Activated CD8-positive, alpha-beta T cell treated with anti-CD3 and anti-CD28 coated beads for 36 hours (primary cell): ENCODE results near the gene GREB1L. TPM values are rescaled to one million over a fixed set of nuclear protein-coding genes. Genes with fewer than 3 reads are reported as not detected.

Source experiments
- ATAC-seq: fragments of 200-7000 bp; cut with Tn5 transposase; one replicate; pipeline ENCODE4 v1.10.0; 2021; ENCODE audit warnings: mild to moderate bottlenecking, moderate library complexity
- CTCF ChIA-PET: fragments of 350-600 bp; sonication (Branson Sonifier 250); formaldehyde crosslinking; loops from one replicate; lab custom pipeline; 2021; ENCODE audit warnings: antibody characterized with exemption; lab: Charles Lee
- POLR2A ChIA-PET: fragments of 350-600 bp; sonication (Branson Sonifier 250); formaldehyde crosslinking; loops from one replicate; lab custom pipeline; 2021; ENCODE audit warnings: antibody characterized with exemption; lab: Charles Lee
- DNase-seq: peaks from one replicate; pipeline ENCODE4 v3.0.0-alpha.2; 2020
- H3K27ac Mint-ChIP-seq: one replicate; pipeline ENCODE4 v1.8.0; 2021; ENCODE audit warnings: mild to moderate bottlenecking, mixed read lengths
- H3K27me3 Mint-ChIP-seq: one replicate; pipeline ENCODE4 v1.8.0; 2021; ENCODE audit warnings: mixed read lengths
- H3K36me3 Mint-ChIP-seq: one replicate; pipeline ENCODE4 v1.8.0; 2021; ENCODE audit warnings: low read depth, mixed read lengths
- H3K4me1 Mint-ChIP-seq: one replicate; pipeline ENCODE4 v1.8.0; 2021; ENCODE audit warnings: low read depth, mixed read lengths
- H3K4me3 Mint-ChIP-seq: one replicate; pipeline ENCODE4 v1.8.0; 2021; ENCODE audit warnings: mild to moderate bottlenecking, moderate library complexity, mixed read lengths
- H3K9me3 Mint-ChIP-seq: one replicate; pipeline ENCODE4 v1.8.0; 2021; ENCODE audit warnings: mixed read lengths
- intact Hi-C: fragments of 100-400 bp; cut with micrococcal nuclease; formaldehyde crosslinking; loops from one replicate; pipeline ENCODE4 v1.10.0; 2022
- total RNA-seq, 2 experiments: library from RNA; stranded (reverse); gene quantifications; one replicate each; pipeline ENCODE4 v1.2.3, GENCODE V29; 2021
- TF ChIP-seq, protein P1 (sequence below): fragments of 200-600 bp; IDR thresholded peaks from one replicate; pipeline ENCODE4 v1.8.0; 2022; ENCODE audit warnings: antibody characterized with exemption, mild to moderate bottlenecking

Gene GREB1L
- total RNA-seq, 2 experiments from 2014 or later = not detected

DNA sequence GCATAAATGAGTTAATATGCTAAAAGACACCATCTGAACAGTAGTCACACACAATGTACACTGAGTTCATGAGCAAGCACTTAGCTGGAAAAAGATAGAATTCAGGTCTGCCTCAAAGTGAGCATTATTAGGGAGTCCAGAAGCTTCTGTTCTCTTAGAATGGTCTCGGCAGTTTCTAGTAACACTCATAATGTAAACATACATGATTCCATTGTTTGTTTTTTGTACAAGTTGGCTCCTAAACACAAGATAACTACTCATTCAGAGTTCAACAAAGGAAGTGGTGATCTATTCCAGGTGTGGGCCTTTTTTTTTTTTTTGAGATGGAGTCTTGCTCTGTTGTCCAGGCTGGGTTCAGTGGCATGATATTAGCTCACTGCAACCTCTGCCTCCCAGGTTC lies 292.3 kb downstream of the GREB1L start:
- Mint-ChIP-seq H3K4me1 (no peaks in the 10 kb centered on the region), H3K4me3 (no peak overlapping the region), H3K27me3 (no peaks in the 10 kb centered on the region), H3K27ac (no peak overlapping the region), H3K36me3 (peaks cover 22% of the 10 kb centered on the region), H3K9me3 (no peaks in the 10 kb centered on the region)
- TF ChIP-seq, protein P1, sequence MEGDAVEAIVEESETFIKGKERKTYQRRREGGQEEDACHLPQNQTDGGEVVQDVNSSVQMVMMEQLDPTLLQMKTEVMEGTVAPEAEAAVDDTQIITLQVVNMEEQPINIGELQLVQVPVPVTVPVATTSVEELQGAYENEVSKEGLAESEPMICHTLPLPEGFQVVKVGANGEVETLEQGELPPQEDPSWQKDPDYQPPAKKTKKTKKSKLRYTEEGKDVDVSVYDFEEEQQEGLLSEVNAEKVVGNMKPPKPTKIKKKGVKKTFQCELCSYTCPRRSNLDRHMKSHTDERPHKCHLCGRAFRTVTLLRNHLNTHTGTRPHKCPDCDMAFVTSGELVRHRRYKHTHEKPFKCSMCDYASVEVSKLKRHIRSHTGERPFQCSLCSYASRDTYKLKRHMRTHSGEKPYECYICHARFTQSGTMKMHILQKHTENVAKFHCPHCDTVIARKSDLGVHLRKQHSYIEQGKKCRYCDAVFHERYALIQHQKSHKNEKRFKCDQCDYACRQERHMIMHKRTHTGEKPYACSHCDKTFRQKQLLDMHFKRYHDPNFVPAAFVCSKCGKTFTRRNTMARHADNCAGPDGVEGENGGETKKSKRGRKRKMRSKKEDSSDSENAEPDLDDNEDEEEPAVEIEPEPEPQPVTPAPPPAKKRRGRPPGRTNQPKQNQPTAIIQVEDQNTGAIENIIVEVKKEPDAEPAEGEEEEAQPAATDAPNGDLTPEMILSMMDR = no peak
- no peak for DNase-seq
- intact Hi-C loops = no loop called here
- no peak for ATAC-seq
- ChIA-PET CTCF (no interaction called here), POLR2A (interaction anchor here (0.6 to 1.5 kb wide), 2 partner anchors 20 to 27 kb away, joined by 3 read pairs; no protein-coding TSS in a partner anchor)

DNA sequence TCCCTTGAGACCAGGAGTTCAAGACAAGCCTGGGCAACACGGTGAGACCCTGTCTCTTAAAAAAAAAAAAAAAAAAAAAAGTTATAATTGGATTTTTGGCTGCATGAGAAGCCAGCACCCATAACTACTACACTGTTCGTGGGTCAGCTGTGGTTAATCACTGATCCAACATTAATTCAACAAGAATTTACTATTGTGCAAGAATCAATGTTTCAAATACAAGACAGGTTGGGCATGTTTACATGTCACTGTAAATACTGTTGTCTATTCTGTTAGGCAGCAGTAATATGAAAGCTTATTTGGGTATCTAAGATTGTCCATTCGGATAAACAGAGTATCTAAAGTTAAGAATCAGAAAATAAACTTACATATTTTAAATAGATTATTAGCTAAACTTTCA lies 296.2 kb downstream of the GREB1L start:
- H3K36me3 Mint-ChIP-seq = peaks cover 13% of the 10 kb centered on the region
- TF ChIP-seq, protein P1 = no peak
- no peak for ATAC-seq
- intact Hi-C loops = no loop called here
- H3K4me1 Mint-ChIP-seq = no peaks in the 10 kb centered on the region
- H3K27me3 Mint-ChIP-seq = no peaks in the 10 kb centered on the region
- no peaks in the 10 kb centered on the region for H3K9me3 Mint-ChIP-seq
- H3K27ac Mint-ChIP-seq = no peak overlapping the region
- ChIA-PET CTCF (no interaction called here), POLR2A (no interaction called here)
- no peak overlapping the region for H3K4me3 Mint-ChIP-seq
- no peak for DNase-seq

DNA sequence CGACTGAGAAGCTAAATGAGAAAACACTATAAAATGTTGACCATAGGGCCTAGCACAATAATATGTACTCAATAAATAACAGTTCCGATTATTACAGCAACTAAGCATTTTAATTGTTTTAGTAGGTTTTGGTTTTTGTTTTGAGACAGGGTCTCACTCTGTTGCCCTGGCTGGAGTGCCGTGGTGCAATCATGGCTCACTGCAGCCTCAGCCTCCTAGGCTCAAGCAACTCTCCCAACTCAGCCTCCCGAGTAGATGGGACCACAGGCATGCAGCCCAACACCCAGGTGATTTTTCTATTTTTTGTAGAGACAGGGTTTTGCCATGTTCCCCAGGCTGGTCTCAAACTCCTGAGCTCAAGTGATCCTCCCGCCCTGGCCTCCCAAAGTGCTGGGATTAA lies 304.4 kb downstream of the GREB1L start:
- Mint-ChIP-seq H3K9me3 (no peaks in the 10 kb centered on the region), H3K27ac (no peak overlapping the region), H3K4me3 (no peak overlapping the region), H3K4me1 (peaks cover 1% of the 10 kb centered on the region), H3K27me3 (no peaks in the 10 kb centered on the region), H3K36me3 (peaks cover 29% of the 10 kb centered on the region)
- CTCF ChIA-PET = no interaction called here
- ATAC-seq = no peak
- DNase-seq = no peak
- POLR2A ChIA-PET = no interaction called here
- TF ChIP-seq, protein P1 = no peak
- intact Hi-C loops = loop anchor here (10.0 kb wide), 1 partner anchor 58 kb away; the partner anchor contains the start of gene ESCO1

DNA sequence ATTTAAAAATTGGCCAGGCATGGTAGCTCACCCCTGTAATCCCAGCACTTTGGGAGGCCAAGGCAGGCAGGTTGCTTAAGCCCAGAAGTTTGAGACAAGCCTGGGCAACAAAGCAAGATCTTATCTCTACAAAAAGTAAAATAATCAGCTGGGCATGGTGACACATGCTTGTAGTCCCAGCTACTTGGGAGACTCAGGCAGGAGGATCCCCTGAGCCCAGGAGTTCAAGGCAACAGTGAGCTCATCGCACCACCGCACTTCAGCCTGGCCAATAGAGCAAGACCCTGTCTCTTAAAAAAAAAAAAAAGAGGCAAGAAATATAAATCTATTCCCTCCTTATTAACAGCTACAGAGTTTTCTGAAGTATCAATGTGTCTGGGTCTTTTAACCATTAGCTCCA lies 306.6 kb downstream of the GREB1L start:
- Mint-ChIP-seq H3K4me1 (peaks cover 11% of the 10 kb centered on the region), H3K9me3 (no peaks in the 10 kb centered on the region), H3K27me3 (no peaks in the 10 kb centered on the region), H3K4me3 (no peak overlapping the region), H3K27ac (no peak overlapping the region), H3K36me3 (peaks cover 37% of the 10 kb centered on the region)
- TF ChIP-seq, protein P1 = no peak
- POLR2A ChIA-PET = interaction anchor here (1.0 kb wide), 1 partner anchor 16 kb away, joined by 4 read pairs; no protein-coding TSS in a partner anchor
- intact Hi-C loops = loop anchor here (10.0 kb wide), 1 partner anchor 56 kb away; the partner anchor contains the start of gene ESCO1
- CTCF ChIA-PET = interaction anchor here (1.4 kb wide), 1 partner anchor 50 kb away, joined by 3 read pairs; no protein-coding TSS in a partner anchor
- ATAC-seq = no peak
- DNase-seq = no peak

DNA sequence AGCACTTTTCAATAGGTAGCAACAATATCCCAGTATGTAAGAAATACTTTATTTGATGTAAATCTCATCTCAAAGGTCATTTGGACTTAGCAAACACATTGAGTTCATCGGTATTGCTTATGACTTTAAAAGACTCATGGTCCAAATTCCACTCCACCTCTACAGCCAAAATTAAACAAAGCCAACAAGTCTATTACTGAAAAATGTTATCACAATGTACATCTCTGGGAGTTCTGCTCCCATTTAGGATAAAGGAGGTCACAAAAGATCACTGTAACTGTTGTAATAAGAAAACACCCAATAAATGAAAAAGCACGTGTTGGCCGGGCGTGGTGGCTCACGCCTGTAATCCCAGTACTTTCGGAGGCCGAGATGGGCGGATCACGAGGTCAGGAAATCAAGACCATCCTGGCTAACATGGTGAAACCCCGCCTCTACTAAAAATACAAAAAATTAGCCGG lies 308.5 kb downstream of the GREB1L start:
- CTCF ChIA-PET = no interaction called here
- DNase-seq (no peak), ATAC-seq (no peak)
- Mint-ChIP-seq H3K9me3 (no peaks in the 10 kb centered on the region), H3K4me1 (peaks cover 11% of the 10 kb centered on the region), H3K4me3 (no peak overlapping the region), H3K36me3 (peaks cover 41% of the 10 kb centered on the region), H3K27me3 (no peaks in the 10 kb centered on the region), H3K27ac (no peak overlapping the region)
- TF ChIP-seq, protein P1 = no peak
- POLR2A ChIA-PET = no interaction called here
- intact Hi-C loops = no loop called here
